ENCODE data around the gene BHLHA15.

- TF ChIP-seq CTCF (IDR thresholded peaks at IDR 0.05) (no peak), TEAD4 (IDR thresholded peaks at IDR 0.05; ENCODE audit: borderline replicate concordance, insufficient read depth) (no peak), NFIC (IDR thresholded peaks at IDR 0.05; ENCODE audit: borderline replicate concordance) (no peak), POLR2AphosphoS5 (IDR thresholded peaks at IDR 0.05; ENCODE audit: low read depth, low read length) (no peak), IRF3 (IDR thresholded peaks at IDR 0.05; ENCODE audit: low read depth, low read length) (no peak), RFX5 (IDR thresholded peaks at IDR 0.05; ENCODE audit: low read length) (no peak), YY1 (IDR thresholded peaks at IDR 0.05; ENCODE audit: low read depth) (no peak), ELF1 (IDR thresholded peaks at IDR 0.05) (no peak), EP300 (IDR thresholded peaks at IDR 0.05; ENCODE audit: borderline replicate concordance in 1 of 2, low read depth in 1 of 2, low read length in 1 of 2) (no peak)
Observed at GRCh38 chr7:98180751-98181150, 30.5 kb upstream of the BHLHA15 start.

All from SK-N-SH (cell line).